ENCODE data around the gene KRT13. TPM values are rescaled to one million over a fixed set of nuclear protein-coding genes. Genes with fewer than 3 reads are reported as not detected.

KRT13 gene
- polyA plus RNA-seq, 1 donor (not counting 4 experiments of a cell fraction or from before 2014, with no cell fraction given) = 24.0 TPM

DNA sequence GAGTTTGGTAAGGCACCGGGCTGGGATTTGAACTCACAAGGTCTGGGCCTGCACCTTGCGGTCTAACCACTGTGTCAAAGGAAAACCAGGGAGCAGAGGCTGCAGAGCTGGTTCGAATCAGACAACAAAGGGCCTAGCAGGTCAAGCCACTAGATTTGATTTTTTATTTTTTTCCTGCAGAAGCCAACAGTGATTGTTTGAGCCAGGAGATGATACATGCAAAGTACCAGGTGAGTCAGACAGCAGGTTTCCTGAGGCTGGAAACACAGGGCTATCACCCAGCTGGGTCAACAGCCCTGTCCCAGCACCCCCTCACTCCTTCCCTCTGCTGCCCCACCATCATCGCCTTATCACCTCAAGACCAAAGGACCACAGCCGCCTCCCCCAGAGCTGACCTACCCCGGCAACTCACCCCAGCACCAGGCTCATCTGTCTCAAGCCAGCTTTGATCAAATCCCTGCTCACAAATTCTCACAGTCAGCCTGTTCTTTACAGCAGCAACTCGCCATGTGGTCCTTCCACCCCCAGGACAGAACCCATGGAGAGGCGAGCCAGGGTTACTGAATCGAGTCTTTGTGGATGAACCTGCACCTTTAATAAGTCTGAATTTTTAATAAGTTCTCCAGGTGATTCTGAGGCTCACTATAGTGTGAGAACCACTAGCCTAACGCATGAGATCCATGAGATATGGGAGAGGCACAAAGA lies 35.7 kb upstream of the KRT13 start:
- no peaks in the 10 kb centered on the region for H3K9me1 ChIP-seq (ENCODE audit: control insufficient read depth, extremely low read depth, insufficient read depth, low read length)
- no peak overlapping the region for H3K27ac ChIP-seq (ENCODE audit: control insufficient read depth, insufficient read depth, low read length)
- H4K20me1 ChIP-seq (ENCODE audit: control insufficient read depth, extremely low read depth, insufficient read depth, low read length) = no peaks in the 10 kb centered on the region
- no peaks in the 10 kb centered on the region for H3K9me3 ChIP-seq (ENCODE audit: control insufficient read depth, low read depth, low read length)
- no peaks in the 10 kb centered on the region for H3K27me3 ChIP-seq (ENCODE audit: control insufficient read depth, extremely low read depth, insufficient read depth, low read length)
- H3K4me2 ChIP-seq (ENCODE audit: control insufficient read depth, extremely low read depth, insufficient read depth, low read depth, low read length) = no peak overlapping the region
- DNase-seq (ENCODE audit: low read depth, low spot score) (no peak), FAIRE-seq (peak; percentile 94)
- H3K36me3 ChIP-seq (ENCODE audit: control insufficient read depth in 2 of 2, extremely low read depth in 1 of 2, insufficient read depth in 2 of 2, low read length in 2 of 2) = no peaks in the 10 kb centered on the region
- no peaks in the 10 kb centered on the region for H3K79me2 ChIP-seq (ENCODE audit: control insufficient read depth, insufficient read depth, low read length)
- TF ChIP-seq, protein P1, sequence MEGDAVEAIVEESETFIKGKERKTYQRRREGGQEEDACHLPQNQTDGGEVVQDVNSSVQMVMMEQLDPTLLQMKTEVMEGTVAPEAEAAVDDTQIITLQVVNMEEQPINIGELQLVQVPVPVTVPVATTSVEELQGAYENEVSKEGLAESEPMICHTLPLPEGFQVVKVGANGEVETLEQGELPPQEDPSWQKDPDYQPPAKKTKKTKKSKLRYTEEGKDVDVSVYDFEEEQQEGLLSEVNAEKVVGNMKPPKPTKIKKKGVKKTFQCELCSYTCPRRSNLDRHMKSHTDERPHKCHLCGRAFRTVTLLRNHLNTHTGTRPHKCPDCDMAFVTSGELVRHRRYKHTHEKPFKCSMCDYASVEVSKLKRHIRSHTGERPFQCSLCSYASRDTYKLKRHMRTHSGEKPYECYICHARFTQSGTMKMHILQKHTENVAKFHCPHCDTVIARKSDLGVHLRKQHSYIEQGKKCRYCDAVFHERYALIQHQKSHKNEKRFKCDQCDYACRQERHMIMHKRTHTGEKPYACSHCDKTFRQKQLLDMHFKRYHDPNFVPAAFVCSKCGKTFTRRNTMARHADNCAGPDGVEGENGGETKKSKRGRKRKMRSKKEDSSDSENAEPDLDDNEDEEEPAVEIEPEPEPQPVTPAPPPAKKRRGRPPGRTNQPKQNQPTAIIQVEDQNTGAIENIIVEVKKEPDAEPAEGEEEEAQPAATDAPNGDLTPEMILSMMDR (optimal IDR thresholded peaks at IDR 0.05 in 1 of 3, IDR thresholded peaks at IDR 0.05 in 1 of 3, conservative IDR thresholded peaks at IDR 0.05 in 1 of 3; ENCODE audit: extremely low read depth in 1 of 3, insufficient read depth in 2 of 3, low read length in 3 of 3) = no peak
- no peak for TF ChIP-seq EZH2 (IDR thresholded peaks at IDR 0.05; ENCODE audit: low read length)
- peaks cover 51% of the 10 kb centered on the region for H3K4me1 ChIP-seq (ENCODE audit: control insufficient read depth, extremely low read depth, insufficient read depth, low read length)
- H2AFZ ChIP-seq (ENCODE audit: control insufficient read depth, low read length) = no peak overlapping the region
- H3K4me3 ChIP-seq (ENCODE audit: control insufficient read depth in 2 of 3, extremely low read depth in 1 of 3, insufficient read depth in 2 of 3, low read depth in 1 of 3, low read length in 3 of 3) = no peak overlapping the region
- dilution Hi-C loops (cut with MboI; ENCODE audit: extremely low pct_ligation_motif_present, low sequenced_read_pairs) = no loop called here
- no peak overlapping the region for H3K9ac ChIP-seq (ENCODE audit: control insufficient read depth, extremely low read depth, insufficient read depth, low read length)

DNA sequence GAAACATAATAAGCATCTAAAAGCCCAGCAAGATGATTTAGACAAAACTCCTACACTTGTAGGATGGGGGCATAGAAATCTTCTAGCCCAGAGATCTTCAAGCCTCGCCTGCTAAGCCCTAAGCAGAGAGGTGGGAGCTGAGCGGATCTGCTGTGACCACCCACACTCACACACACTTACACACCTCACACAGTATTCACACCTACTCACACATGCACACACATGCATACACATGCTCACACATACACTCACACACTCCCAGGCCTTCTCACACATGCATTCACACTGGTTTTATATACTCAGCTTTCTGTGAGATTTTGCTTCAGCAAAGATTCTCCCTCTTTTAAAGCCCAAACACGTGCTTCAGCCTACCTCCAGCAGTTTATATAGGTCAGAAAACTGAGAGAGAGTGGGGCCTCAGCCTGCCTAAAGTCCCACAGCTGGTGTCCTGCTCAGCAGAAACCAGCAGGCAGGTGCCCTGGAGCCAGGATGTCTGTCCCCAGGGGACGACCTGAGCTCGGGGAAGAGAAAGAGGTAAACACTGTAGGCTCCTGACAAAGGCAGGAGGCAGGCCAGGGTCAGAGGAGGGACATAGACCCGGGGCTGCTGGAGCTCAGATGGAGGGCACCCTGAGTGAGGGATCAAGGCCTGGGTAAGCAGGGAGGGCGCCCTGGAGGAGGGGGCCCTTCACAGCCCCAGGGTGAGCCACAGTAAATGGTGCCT lies 34.7 kb upstream of the KRT13 start:
- Histone ChIP-seq H3K27ac (ENCODE audit: control insufficient read depth, insufficient read depth, low read length) (no peak overlapping the region), H3K4me2 (ENCODE audit: control insufficient read depth, extremely low read depth, insufficient read depth, low read depth, low read length) (no peak overlapping the region), H3K27me3 (ENCODE audit: control insufficient read depth, extremely low read depth, insufficient read depth, low read length) (no peaks in the 10 kb centered on the region), H3K36me3 (ENCODE audit: control insufficient read depth in 2 of 2, extremely low read depth in 1 of 2, insufficient read depth in 2 of 2, low read length in 2 of 2) (no peaks in the 10 kb centered on the region), H3K9me3 (ENCODE audit: control insufficient read depth, low read depth, low read length) (no peaks in the 10 kb centered on the region), H4K20me1 (ENCODE audit: control insufficient read depth, extremely low read depth, insufficient read depth, low read length) (no peaks in the 10 kb centered on the region), H3K9ac (ENCODE audit: control insufficient read depth, extremely low read depth, insufficient read depth, low read length) (no peak overlapping the region), H3K4me1 (ENCODE audit: control insufficient read depth, extremely low read depth, insufficient read depth, low read length) (peaks cover 55% of the 10 kb centered on the region), H3K4me3 (ENCODE audit: control insufficient read depth in 2 of 3, extremely low read depth in 1 of 3, insufficient read depth in 2 of 3, low read depth in 1 of 3, low read length in 3 of 3) (no peak overlapping the region), H3K9me1 (ENCODE audit: control insufficient read depth, extremely low read depth, insufficient read depth, low read length) (no peaks in the 10 kb centered on the region), H2AFZ (ENCODE audit: control insufficient read depth, low read length) (no peak overlapping the region), H3K79me2 (ENCODE audit: control insufficient read depth, insufficient read depth, low read length) (no peaks in the 10 kb centered on the region)
- no peak for DNase-seq (ENCODE audit: low read depth, low spot score)
- TF ChIP-seq EZH2 (IDR thresholded peaks at IDR 0.05; ENCODE audit: low read length) = no peak
- TF ChIP-seq, protein P1 (optimal IDR thresholded peaks at IDR 0.05 in 1 of 3, IDR thresholded peaks at IDR 0.05 in 1 of 3, conservative IDR thresholded peaks at IDR 0.05 in 1 of 3; ENCODE audit: extremely low read depth in 1 of 3, insufficient read depth in 2 of 3, low read length in 3 of 3) = no peak
- dilution Hi-C loops (cut with MboI; ENCODE audit: extremely low pct_ligation_motif_present, low sequenced_read_pairs) = no loop called here
- peak; percentile 49 for FAIRE-seq
